HG03378 (cell line): ENCODE data around the gene GUF1.

Experiments used
- ATAC-seq: cut with Tn5 transposase; IDR thresholded peaks from one replicate; pipeline ENCODE4 v1.9.1; 2021; ENCODE audit warnings: mild to moderate bottlenecking, moderate library complexity; ENCODE audit not compliant: unreplicated experiment

The GUF1 gene, protein sequence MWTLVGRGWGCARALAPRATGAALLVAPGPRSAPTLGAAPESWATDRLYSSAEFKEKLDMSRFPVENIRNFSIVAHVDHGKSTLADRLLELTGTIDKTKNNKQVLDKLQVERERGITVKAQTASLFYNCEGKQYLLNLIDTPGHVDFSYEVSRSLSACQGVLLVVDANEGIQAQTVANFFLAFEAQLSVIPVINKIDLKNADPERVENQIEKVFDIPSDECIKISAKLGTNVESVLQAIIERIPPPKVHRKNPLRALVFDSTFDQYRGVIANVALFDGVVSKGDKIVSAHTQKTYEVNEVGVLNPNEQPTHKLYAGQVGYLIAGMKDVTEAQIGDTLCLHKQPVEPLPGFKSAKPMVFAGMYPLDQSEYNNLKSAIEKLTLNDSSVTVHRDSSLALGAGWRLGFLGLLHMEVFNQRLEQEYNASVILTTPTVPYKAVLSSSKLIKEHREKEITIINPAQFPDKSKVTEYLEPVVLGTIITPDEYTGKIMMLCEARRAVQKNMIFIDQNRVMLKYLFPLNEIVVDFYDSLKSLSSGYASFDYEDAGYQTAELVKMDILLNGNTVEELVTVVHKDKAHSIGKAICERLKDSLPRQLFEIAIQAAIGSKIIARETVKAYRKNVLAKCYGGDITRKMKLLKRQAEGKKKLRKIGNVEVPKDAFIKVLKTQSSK

DNA sequence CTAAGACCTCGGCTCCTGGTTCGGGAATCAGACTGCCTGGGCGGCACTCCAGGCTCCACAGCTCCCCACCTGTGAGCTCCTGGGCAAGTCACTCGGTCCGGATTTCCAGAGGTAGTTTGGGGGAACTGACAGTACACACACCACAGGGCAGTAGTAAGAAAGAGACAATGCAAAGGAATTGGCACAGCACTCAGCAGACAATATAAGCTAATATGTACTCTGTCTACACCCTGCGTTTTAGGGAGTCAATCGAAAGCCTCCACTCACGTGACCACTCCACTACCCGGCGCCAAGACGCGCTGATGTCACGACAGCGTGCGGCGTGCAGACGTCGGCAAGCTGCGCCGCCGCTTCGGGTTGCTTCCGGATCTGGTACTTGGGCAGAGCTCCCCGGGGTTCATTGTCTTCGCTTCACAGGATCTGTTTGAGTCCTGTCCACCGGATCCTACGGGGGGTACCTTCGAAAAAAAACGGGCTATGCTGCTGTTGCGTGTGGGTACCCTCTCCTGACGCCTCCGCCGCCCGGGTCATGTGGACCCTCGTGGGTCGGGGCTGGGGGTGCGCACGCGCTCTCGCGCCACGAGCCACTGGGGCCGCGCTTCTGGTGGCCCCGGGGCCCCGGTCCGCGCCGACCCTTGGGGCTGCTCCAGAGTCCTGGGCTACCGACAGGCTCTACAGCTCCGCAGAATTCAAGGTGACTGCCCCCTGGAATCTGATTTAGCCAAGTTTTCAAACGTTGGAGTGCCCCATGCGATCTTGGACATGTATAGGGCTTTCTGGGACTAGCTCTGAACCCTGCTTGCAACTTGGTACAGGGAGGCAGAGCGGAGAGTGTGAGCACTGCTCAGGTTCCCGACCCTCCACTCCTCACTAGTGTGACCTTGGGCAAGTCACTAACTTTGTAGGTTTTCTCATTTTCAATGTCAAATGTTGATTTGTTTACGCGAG lies at the start of gene GUF1:
TSS of gene GUF1 (plus strand) at position 327 of the 948 bp plus-strand sequence. CDS start at position 530, 203 bp downstream.
- ATAC-seq = peak; percentile 97

DNA sequence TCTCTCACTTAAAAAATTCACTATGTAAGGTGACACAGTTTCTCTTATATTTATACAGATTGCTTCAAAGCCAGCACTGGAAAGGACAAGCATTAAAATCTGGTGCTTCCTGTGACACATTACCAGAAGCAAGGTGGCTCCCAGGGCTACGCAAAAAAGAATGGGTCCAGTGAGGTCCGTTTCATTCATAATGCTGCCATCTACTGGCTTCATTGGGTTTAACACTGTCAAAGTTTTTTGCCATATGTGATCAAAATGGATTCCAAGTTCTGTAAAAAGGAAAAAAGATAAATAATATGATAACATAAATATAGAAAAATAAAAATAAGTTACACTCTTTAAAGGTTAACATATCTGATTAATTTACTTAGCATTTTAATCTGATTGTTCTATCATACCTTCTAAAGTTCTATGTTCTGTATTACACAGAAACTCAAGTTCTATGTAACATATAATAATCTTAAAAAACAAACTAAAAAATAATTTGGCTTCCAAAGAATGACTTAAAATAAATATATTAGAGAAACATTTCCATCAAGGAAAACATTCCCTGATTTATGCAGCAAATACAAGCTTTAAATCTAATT lies 48.8 kb upstream of the GUF1 start:
- ATAC-seq = peak; percentile 98

DNA sequence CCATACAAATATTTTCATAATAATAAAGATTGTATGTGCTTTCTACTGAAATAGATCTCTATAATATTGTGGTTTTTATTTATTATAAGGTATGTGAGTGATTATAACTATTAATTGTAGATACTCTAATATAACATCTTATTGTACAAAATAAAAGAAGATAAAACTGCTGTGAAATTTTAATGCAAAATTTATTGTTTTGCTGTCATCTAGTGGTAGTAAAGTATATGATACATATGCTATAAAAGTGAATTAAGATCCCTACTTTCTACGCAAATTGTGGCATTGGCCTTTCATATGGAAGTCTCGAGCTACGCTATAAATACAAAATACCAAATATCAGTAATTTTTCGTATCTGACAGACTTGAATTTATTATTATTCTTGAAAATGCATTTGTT lies 46.1 kb upstream of the GUF1 start:
- ATAC-seq = no peak

DNA sequence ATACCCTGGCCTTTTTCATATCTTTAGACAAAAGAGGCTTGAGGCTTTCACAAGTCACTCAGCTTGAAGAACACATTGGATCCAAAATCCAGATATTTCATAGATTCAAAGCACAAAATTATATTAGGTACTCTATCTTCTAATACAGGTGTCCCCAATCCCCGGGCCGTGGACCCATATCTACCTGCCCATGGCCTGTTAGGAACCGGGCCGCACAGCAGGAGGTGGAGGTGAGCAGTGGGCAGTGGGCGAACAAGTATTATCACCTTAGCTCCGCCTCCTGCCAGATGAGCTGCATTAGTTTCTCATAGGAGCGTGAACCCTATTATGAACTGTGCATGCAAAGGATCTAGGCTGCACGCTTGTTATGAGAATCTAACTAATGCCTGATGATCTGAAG lies 45.5 kb upstream of the GUF1 start:
- ATAC-seq = no peak

DNA sequence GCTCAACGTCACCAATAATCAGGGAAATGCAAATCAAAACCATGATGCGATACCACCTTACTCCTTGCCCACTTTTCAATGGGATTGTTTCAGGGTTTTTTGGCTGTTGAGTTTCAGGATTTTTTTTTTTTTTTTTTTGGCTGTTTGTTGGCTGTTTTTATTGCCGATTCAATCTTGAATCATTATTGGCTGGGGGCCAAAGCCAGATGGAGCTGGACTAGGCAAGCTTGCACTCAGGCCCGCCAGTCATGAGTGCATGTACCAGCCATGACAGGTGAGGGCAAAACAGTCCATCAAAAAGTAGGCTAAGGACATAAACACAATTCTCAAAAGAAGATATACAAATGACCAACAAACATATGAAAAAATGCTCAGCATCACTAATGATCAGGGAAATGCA lies 40.1 kb upstream of the GUF1 start:
- no peak for ATAC-seq

DNA sequence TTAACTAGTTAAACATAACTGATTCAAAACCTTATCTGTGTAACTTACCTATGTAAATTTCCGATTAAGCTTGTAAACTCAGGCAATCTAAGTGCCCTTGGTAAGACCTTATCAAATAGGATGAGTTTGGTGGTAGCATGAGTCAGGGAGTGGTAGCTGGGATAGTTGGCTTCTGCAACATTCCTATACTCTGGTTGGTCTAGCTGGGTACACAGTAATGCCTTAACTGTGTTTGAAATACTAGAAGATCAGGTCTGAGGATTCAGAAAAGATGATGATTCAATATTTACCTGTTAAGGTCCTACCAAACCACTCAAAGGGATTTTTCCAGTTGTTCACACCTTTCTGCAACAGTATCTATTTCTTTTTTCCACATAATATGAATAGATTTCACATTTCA lies 32.1 kb upstream of the GUF1 start:
- no peak for ATAC-seq

DNA sequence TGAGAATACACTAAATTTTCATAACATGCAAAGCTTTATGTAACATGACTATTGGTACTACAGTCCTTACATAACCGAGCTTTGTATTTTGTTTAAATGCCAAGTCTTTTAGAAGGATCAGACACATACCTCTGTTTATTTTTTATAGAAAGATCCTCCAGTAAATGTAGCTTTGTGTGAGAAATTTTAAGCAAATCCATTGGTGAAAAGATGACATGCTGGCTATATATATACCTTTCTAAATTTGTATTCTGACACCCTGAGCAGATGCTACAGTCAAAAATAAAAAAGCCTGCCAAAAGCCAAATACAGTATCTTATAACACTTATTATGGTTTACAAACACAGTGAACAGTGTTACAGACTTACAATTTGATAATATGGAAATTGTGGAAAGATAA lies 26.8 kb upstream of the GUF1 start, which contains the start of gene YIPF7:
TSS of gene YIPF7 (minus strand) at position 201 of the 400 bp plus-strand sequence. CDS start 1,525 bp downstream, outside the sequence.
- no peak for ATAC-seq

DNA sequence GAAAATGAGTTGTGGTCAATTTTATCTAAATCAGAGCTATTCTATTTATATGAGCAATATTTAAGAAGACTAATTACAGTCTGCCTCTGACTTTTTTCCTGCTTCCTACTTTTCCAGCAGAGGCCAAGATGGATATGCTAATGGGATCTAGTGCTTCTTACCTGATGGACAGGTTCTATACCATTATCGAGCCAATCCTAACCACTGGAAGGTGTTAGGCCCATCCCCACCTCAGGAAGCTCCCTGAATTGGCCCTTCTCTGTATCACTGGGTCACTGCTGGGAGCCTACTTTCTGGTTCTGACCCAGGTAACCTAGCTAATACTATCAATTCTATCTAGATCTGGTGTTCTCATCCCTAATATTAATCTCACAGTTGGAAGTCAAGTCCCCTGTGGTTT lies 26.2 kb upstream of the GUF1 start:
- no peak for ATAC-seq

DNA sequence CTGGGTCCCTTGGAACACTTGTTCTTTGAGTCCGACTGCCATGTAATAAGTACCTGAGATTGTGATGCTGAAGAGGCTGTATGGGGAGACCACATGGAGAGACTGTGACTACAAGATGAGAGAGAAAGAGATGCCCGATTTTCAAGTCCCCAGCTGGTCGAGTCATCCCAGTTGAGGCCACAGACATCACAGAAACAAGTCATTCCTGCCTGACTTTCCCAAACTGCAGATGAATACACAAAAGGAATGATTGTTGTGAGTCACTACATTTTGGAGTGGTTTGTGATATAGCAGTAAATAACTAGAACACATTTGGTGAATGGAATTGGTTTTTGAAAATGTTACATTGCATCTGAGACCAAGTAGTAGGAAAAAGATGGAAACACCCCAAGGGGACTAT lies 17.8 kb upstream of the GUF1 start:
- no peak for ATAC-seq

DNA sequence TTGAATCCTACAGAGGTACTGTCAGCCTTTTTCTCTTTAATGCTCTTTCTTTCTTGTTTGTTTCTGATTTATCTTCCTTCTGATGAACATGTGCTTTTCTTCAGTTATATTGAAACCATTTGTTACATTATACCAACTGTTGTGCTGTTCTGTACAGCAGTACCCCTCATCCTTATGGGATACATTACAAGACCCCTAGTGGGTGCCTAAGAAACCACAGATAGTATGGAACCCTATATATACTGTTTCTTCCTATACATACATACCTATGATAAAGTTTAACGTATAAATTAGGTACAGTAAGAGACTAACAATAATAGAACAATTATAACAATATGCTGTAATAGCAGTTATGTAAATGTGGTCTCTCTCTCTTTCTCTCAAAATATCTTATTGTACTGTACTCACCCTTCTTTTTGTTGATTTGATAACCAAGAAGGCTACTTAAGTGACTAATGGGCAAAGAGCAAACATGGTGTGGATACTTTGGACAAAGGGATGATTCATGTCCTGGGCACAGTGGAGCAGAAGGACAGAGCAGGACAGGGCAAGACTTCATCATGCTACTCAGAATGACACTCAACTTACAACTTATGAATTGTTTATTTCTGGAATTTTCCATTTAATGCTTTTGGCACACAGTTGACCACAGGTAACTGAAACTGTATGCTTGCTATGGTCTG lies 16.1 kb upstream of the GUF1 start:
- no peak for ATAC-seq

DNA sequence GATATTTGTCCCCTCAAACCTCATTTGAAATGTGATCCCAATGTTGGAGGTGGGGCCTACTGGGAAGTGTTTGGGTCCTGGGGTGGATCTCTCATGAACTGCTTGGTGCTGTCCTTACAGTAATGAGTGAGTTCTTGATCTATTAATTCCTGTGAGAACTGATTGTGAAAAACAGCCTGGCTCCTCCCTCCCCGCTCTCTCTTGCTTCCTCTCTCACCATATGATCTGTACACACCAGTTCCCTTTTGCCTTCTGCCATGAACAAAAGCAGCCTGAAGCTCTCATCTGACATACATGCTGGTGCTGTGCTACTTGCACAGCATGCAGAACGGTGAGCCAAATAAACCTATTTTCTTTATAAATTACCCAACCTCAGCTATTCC lies 15.6 kb upstream of the GUF1 start:
- no peak for ATAC-seq

DNA sequence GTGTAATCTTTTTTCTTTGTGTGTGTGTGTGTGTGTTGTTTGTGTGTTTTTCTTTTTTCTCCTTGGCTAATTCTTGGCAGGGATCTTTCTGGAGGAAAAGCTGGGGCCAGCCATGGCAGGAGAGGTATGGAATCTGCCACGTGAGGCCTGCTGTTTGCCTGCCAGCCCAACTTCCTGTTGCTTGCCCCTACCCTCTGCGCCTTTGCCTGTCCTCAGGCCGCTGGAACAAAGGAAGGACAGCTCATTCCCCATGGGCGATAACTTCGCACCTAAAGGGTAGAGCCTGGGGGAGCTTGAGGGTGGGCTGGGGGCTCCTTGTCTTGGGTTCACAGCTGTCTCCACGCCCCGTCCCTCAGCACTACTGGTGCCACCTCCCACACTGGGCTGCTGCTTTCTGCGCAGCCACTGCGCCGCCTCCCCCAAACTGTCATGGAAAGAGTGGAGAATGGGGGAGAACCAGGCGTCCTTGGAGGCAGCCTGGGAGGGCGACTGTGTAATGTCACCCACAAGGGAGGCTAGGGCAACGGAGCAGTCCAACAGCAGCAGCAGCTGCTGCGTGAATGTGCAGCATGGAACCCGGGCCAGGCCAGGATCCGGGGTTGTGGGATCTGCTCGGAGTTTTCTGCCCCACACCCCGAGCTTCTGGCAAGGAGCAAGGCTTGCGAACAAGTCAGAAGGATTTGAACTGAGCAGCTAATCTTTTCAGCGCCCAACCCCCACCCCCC lies 14.5 kb upstream of the GUF1 start:
- no peak for ATAC-seq

DNA sequence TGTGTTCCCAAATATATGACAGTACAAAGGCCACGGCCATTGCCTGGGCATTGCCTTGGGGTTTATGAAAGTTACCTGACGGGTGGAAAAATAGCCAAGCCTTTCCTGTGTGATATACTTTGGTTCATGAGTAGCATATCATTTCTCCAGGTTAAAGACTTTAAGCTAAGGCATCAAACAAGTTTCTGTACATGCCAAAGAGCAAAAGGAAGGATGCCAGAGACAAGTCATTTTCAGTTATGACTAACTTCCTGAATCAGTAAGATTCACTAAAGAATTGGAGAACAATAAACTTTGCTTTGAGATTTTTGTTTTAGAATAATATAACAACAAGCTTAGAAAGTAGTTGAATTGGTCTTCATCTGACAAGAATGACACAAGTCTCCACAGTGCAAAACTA lies 9.7 kb upstream of the GUF1 start:
- ATAC-seq = no peak

DNA sequence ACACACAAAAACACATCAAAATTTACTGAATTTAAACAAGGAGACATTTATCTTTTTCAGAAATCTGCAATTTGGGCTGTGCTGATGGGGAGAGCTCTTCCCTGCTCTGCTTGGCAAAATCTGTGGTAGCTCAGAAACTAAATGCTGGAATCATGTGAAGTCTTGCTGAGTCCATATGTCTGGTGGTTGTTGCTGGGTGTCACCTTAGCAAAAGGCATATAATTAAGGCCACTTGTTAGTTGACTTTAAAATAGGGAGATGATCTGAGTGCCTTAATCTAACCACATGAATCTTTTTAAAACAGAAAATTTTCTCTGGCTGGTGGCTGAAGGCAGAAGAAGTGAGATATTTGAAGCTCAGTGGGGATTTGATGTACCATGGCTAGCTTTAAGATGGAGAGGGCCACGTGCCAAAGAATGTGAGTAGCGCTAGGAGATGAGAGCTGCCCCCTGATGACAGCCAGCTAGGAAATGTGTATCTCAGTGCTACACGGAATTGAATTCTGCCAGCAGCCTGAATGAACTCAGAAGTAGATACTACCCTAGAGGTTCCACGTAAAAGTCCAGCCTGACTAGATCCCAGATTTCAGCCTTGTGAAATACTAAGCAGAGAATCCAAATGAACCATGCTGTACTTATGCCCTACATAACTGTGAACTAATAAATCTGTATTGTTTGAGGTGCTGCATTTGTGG lies 7.6 kb upstream of the GUF1 start:
- no peak for ATAC-seq

DNA sequence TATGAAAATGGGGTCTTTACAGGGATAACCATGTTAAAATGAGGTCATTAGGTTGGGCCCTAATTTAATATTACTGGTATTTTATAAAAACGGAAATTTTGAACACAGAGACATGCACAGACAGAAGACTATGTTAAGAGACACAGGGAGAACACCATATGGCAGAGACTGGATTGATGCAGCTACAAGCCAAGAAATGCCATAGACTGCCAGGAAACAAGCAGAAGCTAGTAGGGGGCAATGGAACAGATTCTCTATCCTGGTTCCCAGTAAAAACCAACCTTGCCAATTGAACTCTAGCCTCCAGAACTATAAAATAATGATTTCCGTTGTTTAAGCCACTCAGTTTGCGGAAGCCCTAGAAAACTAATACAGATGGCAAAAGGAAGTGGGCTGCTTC lies 6.6 kb upstream of the GUF1 start:
- no peak for ATAC-seq

DNA sequence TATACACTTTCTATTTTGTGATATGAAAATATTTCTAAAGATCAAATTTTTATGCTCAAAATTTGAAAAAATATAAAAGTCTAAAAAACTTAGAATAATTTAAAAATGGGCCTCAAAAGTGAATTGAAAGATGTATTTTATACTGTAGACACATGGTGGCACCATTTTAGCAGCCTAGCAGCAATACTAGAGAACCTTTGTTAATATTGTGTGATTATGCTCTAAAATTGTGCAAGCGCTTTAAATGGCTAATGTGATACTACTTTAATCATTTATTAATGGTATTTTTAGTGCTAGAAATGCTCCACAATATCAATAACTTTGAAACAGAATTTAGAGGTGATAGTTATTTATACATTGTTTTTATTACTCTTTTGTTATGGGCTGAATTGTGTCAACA lies 3.7 kb upstream of the GUF1 start:
- no peak for ATAC-seq

DNA sequence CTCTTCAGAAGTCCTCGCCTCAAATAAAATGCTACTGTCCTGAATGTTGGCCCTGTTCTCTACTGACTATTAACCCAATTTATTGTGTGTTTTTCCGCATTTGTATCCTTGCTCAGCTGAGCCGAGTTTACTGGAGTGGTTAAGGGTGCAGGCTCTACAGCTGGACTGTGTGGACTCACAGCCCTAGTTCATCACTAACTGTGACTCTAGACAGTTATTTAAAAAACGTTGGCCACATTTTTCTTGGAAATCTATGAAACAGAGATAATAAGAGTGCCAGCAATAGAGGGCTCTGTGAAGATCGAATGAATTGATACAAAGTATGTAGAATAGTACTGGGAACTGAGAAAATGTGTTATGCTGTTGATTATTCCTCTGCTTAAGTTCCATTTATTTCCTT lies 2.9 kb upstream of the GUF1 start:
- ATAC-seq = no peak

DNA sequence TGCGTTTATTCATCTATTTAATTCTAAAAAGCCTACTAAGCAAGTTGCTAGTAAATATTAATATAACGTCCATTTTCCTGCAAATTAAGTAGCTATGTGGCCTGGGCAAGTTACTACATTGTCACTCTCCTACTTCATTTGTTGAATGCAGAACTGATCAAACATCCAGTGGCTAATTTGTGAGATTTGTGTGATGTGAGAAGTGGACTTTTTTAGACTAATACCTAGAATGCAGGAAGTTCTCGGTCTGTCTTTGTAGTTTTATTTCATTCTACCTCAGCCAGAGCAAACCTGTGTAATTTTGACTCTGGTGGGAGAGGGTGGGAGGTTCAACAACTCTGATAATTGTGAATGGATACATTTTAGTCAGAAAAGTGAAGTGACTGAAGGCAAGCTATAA lies 840 bp downstream of the GUF1 start:
- ATAC-seq = peak; percentile 3

DNA sequence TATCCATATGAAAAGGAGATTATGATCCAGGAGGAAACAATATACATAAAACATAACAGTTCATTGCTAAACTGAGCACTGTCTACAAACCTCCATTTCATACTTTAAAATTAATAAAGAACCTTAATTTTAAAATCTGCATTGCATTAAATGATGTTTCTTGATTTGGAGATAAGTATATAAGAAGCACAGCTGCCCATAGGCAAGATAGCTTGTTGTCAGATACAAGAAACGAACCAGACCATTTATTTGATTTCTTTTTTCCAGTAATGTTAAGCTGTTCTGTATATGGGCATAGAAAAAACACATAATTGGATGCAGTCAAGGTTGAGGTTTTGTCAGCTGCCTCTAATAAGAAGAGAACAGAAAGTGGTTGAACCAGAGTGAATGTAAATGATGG lies 6.4 kb downstream of the GUF1 start:
- no peak for ATAC-seq
